Left lung (tissue), 10 donors: ENCODE measurements around the gene RIGI. TPM values are rescaled to one million over a fixed set of nuclear protein-coding genes. Genes with fewer than 3 reads are reported as not detected.
"Not testable (repeated sequence)": the region's sequence is repeated elsewhere in the genome, so short reads cannot be mapped to it uniquely, and the experiment has no call there.

Experiments used
- ATAC-seq: fragments of 200-7000 bp; cut with Tn5 transposase; one replicate; pipeline ENCODE4 v1.9.1; 2020; ENCODE audit warnings: moderate library complexity
- DNase-seq, 4 donors: peaks; one replicate each; pipeline ENCODE4 v3.0.0-alpha.2; 2013 to 2020
- H3K27ac ChIP-seq, 2 donors: fragments of 200-600 bp; sonication (generic) in 1 of 2; one replicate each; pipeline versions ENCODE4 v1.5.0 to v1.8.0; 2020 to 2021
- H3K27me3 ChIP-seq, 2 donors: fragments of 200-600 bp; sonication (generic) in 1 of 2; one replicate each; pipeline versions ENCODE4 v1.5.0 to v1.8.0; 2020 to 2021
- H3K36me3 ChIP-seq, 2 donors: fragments of 200-600 bp; sonication (generic) in 1 of 2; one replicate each; pipeline versions ENCODE4 v1.5.0 to v1.8.0; 2020 to 2021
- H3K4me1 ChIP-seq, 2 donors: fragments of 200-600 bp; one replicate each; pipeline ENCODE4 v1.8.0; 2021
- H3K4me3 ChIP-seq, 2 donors: fragments of 200-600 bp; sonication (generic) in 1 of 2; one replicate each; pipeline versions ENCODE4 v1.5.0 to v1.8.0; 2020 to 2021; ENCODE audit warnings: mild to moderate bottlenecking in 1 of 2
- H3K9me3 ChIP-seq, 2 donors: fragments of 200-600 bp; sonication (generic) in 1 of 2; one replicate each; pipeline versions ENCODE4 v1.5.0 to v1.8.0; 2020 to 2021
- CTCF ChIP-seq, 2 donors: fragments of 200-600 bp; sonication (generic) in 1 of 2; IDR thresholded peaks; one replicate each; pipeline versions ENCODE4 v1.5.0 to v1.8.0; 2021; ENCODE audit warnings: antibody characterized with exemption in 2 of 2
- intact Hi-C, 2 donors: fragments of 100-400 bp; cut with DNase I; formaldehyde crosslinking; loops; one replicate each; pipeline versions ENCODE4 v1.11.2 to v1.14.2; 2022
- polyA plus RNA-seq, 6 donors: library from polyadenylated mRNA; unstranded; fragments of 120-200 nt; gene quantifications; one replicate each; pipeline ENCODE4 v1.2.1, GENCODE V29; 2013; ENCODE audit not compliant: insufficient read length in 6 of 6
- total RNA-seq, 2 donors: library from RNA; stranded (reverse); fragmentation: NEBNext Ultra II Directional; extraction: Animal tissue kit (Norgen Biotek cat#: 25700); gene quantifications; one replicate each; pipeline ENCODE4 v1.2.1, GENCODE V29; 2021
- donor health status: DM: no; HTN: yes; CAD: no.
- donor health status: DM: no; HTN: no; CAD: no.

Gene RIGI
- total and polyA plus RNA-seq, 8 donors = 11.2 to 15.6 (median 13.7) TPM

- no peak for TF ChIP-seq CTCF (IDR thresholded peaks at IDR 0.05)
- intact Hi-C loops = no loop called here
- Histone ChIP-seq H3K27me3 (no peaks in the 10 kb centered on the region), H3K4me1 (peaks cover 0 to 33% of the 10 kb centered on the region in 2 donors), H3K4me3 (peak overlapping the region; percentile 88 to 94), H3K36me3 (peaks cover 0 to 4% of the 10 kb centered on the region in 2 donors), H3K9me3 (no peaks in the 10 kb centered on the region), H3K27ac (peak overlapping the region; percentile 95 to 97)
- ATAC-seq (peak; percentile 84), DNase-seq (peak; percentile 93 to 98 (median 96))
Observed at GRCh38 chr9:32550562-32551275, 24.7 kb upstream of the RIGI start.

- peak overlapping the region; percentile 88 to 94 for H3K4me3 ChIP-seq
- H3K36me3 ChIP-seq = peaks cover 0 to 4% of the 10 kb centered on the region in 2 donors
- intact Hi-C loops = no loop called here
- TF ChIP-seq CTCF (IDR thresholded peaks at IDR 0.05) = no peak
- H3K4me1 ChIP-seq = peaks cover 0 to 33% of the 10 kb centered on the region in 2 donors
- no peaks in the 10 kb centered on the region for H3K9me3 ChIP-seq
- DNase-seq (peak in 2 of 4 donors; percentile 20 to 26), ATAC-seq (no peak)
- H3K27ac ChIP-seq = peak overlapping the region; percentile 95 to 97
- no peaks in the 10 kb centered on the region for H3K27me3 ChIP-seq
Observed at GRCh38 chr9:32550150-32550561, 24.2 kb upstream of the RIGI start.

GRCh38 chr9:32548213-32548612 lies 22.2 kb upstream of the RIGI start:
- intact Hi-C loops, H3K27me3 ChIP-seq, DNase-seq, H3K4me3 ChIP-seq, ATAC-seq, H3K9me3 ChIP-seq, H3K27ac ChIP-seq: not testable (repeated sequence)
- Histone ChIP-seq H3K36me3 (peaks cover 0 to 13% of the 10 kb centered on the region in 2 donors), H3K4me1 (peaks cover 0 to 29% of the 10 kb centered on the region in 2 donors)

GRCh38 chr9:32545884-32546283 lies 19.9 kb upstream of the RIGI start:
- TF ChIP-seq CTCF (IDR thresholded peaks at IDR 0.05) = no peak
- Histone ChIP-seq H3K36me3 (peaks cover 0 to 34% of the 10 kb centered on the region in 2 donors), H3K4me1 (peaks cover 0 to 21% of the 10 kb centered on the region in 2 donors), H3K4me3 (no peak overlapping the region), H3K27ac (no peak overlapping the region), H3K27me3 (no peaks in the 10 kb centered on the region), H3K9me3 (no peaks in the 10 kb centered on the region)
- DNase-seq (no peak), ATAC-seq (no peak)
- intact Hi-C loops = no loop called here

GRCh38 chr9:32543047-32543446 lies 17.1 kb upstream of the RIGI start:
- ATAC-seq (no peak), DNase-seq (no peak)
- Histone ChIP-seq H3K27ac (no peak overlapping the region), H3K4me3 (no peak overlapping the region), H3K27me3 (no peaks in the 10 kb centered on the region), H3K9me3 (no peaks in the 10 kb centered on the region), H3K36me3 (peaks cover 0 to 37% of the 10 kb centered on the region in 2 donors), H3K4me1 (no peaks in the 10 kb centered on the region)
- intact Hi-C loops = no loop called here
- TF ChIP-seq CTCF (IDR thresholded peaks at IDR 0.05) = no peak
